Measurements from ENCODE around the gene PRIM2.
"Not testable (repeated sequence)": the region's sequence is repeated elsewhere in the genome, so short reads cannot be mapped to it uniquely, and the experiment has no call there.

Gene PRIM2

DNA sequence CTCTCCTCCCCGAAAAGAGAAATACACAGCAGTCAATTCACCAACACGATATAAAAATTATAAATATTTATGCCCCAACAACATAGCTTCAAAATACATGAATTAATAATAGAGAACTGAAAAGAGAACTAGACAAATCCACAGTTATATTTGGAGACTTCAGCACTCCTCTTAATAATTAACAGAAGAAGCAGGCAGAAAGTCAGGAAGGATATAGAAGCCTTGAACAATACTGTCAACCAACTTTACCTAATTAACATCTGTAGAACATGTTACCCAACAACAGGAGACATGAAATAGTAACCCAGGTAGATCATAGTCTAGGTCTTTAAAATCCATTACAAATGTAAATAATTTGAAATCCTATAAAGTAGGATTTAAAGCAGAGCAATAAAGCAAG lies 293.2 kb downstream of the PRIM2 start:
- DNase-seq (ENCODE audit: low read depth) = not testable (repeated sequence)

DNA sequence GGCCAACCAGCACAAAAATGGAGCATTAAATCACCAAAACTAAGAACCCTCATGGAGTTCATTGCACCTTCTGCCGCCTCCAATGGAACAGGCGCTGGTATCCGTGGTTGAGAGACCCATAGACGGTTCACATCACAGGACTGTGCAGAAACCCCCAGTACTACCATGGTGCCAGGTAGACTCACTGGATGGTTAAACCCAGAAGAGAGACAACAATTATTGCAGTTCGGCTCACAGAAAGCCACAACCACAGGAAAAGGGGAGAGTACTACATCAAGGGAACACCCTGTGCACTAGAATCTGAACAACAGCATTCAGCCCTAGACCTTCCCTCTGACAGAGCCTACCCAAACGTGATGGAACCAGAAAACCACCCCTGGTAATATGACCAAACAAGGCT lies 301.5 kb downstream of the PRIM2 start:
- not testable (repeated sequence) for DNase-seq (ENCODE audit: low read depth)

DNA sequence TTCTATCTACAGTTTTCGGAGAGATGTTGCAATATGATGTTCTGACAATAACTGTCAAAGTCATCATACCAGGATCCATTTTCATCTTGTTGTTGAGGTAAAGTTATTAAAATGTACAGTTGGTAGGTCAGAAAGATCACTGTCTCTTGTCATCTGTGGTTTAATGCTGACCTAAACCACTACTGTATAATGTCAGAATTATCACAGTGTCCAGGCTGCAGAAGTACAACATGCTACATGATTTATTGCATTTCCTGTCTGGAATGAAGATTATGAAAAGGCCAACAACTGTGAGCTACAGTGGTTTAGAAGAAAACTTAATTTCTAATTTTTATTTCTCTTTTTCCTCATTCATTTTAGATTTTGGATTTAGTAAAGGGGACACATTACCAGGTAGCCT lies 314.3 kb downstream of the PRIM2 start:
- not testable (repeated sequence) for DNase-seq (ENCODE audit: low read depth)

DNA sequence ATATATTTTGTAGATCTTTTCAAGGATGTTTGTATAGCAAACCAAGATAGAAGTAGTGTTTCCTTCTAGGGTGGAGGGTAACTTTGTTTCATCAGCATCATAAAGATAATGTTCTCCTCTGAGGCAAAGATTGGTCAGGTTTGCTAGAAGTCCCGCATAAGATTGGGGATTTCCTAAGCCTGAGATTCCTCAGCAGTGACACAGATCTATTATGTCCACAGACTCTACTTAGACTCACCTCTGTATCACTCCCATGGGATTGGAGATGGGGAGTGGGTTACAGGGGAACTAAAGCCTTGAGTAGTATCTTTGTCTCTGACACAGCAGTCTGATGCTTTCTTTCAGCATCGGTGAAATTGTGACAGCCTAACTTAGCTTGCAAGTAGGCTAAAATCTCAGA lies 341.1 kb downstream of the PRIM2 start:
- DNase-seq (ENCODE audit: low read depth) = not testable (repeated sequence)

DNA sequence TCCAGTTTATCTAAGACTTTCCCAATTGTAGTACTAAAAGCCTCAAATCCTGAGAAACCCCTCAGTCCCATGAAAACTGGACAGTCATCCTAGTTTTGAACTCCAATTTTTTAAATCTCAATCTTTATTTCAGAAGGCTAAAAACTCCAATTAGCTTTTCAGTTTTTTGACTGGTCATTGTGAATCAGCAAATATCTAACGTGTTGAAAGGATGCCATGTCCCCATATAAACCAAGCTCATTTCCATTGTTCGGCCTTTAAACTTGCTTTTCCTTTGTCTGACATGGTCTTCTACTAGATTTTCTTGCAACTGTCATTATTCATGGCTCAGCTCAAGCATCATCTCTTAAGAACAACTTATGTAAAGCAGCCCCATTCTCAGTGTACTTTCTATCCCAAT lies 342.4 kb downstream of the PRIM2 start:
- DNase-seq (ENCODE audit: low read depth) = not testable (repeated sequence)

DNA sequence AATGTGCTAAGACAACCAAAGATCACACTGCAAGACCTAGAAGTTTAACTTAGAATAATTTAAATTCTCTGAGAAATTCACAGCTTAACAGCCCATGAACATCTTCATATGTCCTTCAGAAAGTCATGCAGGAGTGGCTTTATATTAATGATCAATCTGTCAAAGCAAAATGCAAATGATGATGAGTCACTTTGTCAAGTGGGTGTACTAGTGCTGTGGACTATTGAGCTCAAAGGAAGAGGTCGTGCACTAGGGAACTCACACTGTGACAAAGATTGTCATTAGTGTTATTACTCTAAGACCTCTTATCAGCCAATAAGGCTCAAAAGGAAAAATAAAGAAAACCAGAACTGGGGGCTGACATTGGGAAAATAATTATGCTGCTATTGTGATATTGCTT lies 343.5 kb downstream of the PRIM2 start:
- not testable (repeated sequence) for DNase-seq (ENCODE audit: low read depth)

DNA sequence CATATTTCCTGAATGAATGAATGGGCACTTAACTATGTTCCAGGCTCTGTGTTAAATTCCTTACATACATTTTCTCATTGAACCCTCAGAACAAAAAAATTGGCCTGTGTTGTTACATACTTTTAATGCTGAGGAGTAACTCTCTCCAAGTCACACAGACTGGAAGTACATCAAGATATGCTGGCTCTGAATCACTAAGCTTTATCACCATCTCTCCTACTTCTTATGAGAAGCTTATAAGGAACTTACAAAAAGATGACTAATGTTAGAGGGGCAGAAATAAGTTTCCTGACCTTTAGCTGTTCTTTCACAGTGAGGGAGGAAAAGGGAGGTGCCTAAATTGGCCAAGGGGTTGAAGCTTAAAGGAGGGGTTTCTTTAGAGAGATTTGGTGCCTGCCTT lies 350.7 kb downstream of the PRIM2 start:
- DNase-seq (ENCODE audit: low read depth) = not testable (repeated sequence)

DNA sequence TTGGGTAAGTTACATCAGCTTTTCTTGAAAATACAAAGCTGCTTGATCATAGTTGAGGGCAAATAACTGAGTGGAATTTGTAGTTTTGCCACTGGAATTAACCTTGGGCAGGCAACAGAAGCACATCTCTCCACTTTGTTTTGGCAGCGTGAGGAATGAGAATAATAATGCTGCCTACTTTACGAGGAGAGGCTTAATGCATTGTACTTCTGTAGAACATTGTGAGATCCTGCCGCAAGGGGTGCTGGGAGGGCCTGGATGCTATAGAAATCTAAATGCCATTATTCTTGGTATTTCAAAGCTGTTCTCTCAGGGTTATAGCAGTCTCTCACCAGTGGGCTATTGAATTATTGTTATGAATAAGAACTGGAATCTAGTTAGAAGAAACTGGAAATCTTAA lies 353.8 kb downstream of the PRIM2 start:
- not testable (repeated sequence) for DNase-seq (ENCODE audit: low read depth)

DNA sequence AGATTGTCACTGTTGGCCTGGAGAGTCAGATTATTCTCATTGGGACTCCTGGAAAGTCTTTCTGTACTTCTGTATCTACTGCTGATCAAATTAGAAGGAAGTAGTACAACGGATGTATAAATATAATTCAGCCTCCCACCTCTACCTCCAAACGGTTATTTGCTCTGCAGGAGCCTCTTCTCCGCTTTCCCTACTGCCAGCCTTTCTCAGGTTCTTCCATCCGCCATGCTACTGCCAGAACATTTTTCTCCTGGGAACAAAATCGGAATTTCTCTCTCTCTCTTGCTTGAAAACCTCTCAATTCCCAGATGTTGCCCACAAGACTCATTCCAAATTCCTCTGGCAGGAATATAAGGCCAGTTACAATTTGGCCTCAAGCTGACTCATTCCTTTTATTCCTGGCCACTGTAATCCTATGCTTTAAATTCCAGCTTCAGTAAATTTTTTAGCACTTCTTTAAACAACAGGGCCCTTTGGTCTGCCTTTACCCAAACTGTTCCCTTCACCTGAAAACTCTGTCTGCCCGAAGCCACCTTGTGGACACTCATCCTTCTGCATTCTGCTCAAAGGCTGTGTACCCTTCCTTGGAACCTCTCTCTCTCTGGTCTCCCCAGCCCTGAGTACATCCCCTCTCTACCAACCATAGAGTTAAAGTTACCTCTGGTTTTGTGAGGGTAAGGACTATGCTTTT lies 354.7 kb downstream of the PRIM2 start:
- not testable (repeated sequence) for DNase-seq (ENCODE audit: low read depth)

DNA sequence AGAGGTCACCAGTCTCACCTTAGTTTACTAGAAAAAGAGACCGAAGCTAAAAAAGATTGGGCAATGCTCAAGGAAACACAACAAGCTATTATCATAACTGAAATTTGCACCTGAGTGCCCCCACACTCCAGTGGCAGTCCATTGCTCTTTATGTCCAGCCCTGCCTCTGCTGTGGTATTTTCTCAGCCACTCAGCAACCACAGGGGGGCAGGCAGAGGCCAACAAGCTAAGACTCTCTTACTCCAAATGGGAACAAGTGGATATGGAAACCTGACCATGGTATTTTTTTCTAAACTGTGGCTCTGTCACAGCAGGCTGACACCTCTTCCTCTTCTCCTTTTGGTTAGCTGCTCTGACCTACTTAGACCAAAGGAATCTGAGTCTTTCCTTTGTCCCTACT lies 355.9 kb downstream of the PRIM2 start:
- DNase-seq (ENCODE audit: low read depth) = not testable (repeated sequence)

DNA sequence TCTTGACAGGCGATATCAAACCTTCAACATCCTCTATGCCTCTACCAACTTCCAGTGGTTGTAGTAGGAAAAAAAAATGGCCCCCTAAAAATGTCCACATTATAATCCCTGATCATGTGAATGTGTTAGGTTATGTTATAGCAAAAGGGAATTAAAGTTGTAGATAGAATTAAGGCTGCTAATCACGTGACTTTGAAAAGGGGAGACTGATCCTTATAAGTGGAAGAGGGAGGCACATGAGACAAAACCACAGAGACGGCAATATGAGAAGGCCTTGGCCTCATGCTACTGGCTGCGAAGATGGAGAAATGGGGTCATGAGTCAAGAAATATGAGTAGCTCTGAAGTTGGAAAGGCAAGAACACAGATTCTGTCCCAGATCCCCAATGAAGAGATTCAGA lies 358.0 kb downstream of the PRIM2 start:
- not testable (repeated sequence) for DNase-seq (ENCODE audit: low read depth)

DNA sequence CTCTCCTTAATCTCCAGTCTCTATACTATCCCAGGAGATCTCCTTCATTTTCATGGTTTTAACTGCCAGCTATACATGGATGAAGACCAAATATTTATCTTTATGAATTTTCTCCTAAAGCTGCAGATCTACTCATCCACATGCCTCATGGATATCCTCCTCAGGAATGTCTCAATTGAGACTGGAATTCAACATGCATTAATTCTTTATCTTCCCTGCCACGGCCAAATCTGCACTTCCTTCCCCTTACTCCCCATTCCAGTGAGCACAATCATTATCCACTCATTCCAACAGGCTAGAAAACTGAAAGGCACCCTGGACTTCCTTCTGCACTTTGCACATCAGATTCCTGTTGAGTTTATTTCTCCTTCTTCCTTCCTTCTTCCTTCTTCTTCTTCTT lies 379.0 kb downstream of the PRIM2 start:
- not testable (repeated sequence) for DNase-seq (ENCODE audit: low read depth)
